Measurements from ENCODE around the gene ABHD15. TPM values are rescaled to one million over a fixed set of nuclear protein-coding genes. Genes with fewer than 3 reads are reported as not detected.

The ABHD15 gene
- total RNA-seq, 1 experiment from 2014 or later: 9.0 TPM

DNA sequence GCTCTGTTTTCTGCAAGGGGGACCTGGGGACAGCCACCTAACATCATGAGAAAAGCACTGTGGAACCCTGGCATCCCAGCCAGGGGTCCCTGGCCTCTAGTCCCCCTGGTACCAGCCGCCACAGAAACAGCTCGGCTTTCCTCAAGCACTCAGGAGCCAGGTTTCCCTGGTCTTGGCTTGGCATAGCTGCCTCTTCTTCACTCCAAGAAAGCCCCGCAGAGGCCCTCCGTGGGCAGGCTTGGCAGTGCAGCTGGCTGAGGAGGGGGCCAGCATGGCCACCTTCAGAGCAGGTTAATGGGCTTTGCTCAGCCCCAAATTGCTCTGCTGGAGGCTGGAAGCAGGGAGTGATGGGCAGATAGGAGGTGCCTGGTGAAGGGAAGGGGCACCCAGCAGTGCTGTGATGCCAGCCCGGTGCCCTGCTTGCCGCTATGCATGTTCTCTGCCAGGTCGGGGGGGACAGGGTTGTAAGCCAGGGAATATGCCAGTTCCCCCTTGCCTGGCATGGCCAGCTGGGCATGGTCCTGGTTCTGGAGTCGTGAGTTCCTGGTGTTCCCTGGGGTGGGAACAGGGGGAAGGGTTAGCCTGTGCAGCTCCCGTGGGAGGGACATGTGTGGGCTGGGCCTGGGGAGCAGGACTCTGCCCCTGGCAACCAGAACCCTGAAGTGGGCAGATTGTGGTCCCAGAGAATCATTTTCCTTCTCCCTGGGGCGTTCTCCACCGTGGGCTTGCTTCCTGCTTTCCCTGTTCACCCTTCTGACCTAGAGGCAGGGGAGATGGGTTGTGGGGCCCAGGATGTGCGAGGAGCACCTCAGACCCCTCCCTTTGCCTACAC is 29.3 kb upstream of the ABHD15 start:
- Histone ChIP-seq H3K4me1 (ENCODE audit: low read length) (peaks cover 48% of the 10 kb centered on the region), H3K79me2 (ENCODE audit: low read length) (peaks cover 5% of the 10 kb centered on the region; the same call in 1 of the 2 replicates), H2AFZ (ENCODE audit: low read length) (no peak overlapping the region), H3K9me3 (ENCODE audit: low read length) (no peaks in the 10 kb centered on the region), H3K9me2 (replicated peaks; ENCODE audit: insufficient read depth, low read length) (no peaks in the 10 kb centered on the region), H3K27me3 (ENCODE audit: low read length) (no peaks in the 10 kb centered on the region), H3K36me3 (ENCODE audit: insufficient read depth, low read length) (no peaks in the 10 kb centered on the region), H4K20me1 (ENCODE audit: insufficient read depth, low read depth, low read length) (peaks cover 50% of the 10 kb centered on the region), H3K4me3 (ENCODE audit: low read length) (no peak overlapping the region), H3K9ac (ENCODE audit: low read length) (no peak overlapping the region), H3K27ac (ENCODE audit: low read length) (no peak overlapping the region), H3K4me2 (ENCODE audit: low read depth, low read length, poor library complexity, severe bottlenecking) (no peak overlapping the region)
- DNase-seq: no peak

DNA sequence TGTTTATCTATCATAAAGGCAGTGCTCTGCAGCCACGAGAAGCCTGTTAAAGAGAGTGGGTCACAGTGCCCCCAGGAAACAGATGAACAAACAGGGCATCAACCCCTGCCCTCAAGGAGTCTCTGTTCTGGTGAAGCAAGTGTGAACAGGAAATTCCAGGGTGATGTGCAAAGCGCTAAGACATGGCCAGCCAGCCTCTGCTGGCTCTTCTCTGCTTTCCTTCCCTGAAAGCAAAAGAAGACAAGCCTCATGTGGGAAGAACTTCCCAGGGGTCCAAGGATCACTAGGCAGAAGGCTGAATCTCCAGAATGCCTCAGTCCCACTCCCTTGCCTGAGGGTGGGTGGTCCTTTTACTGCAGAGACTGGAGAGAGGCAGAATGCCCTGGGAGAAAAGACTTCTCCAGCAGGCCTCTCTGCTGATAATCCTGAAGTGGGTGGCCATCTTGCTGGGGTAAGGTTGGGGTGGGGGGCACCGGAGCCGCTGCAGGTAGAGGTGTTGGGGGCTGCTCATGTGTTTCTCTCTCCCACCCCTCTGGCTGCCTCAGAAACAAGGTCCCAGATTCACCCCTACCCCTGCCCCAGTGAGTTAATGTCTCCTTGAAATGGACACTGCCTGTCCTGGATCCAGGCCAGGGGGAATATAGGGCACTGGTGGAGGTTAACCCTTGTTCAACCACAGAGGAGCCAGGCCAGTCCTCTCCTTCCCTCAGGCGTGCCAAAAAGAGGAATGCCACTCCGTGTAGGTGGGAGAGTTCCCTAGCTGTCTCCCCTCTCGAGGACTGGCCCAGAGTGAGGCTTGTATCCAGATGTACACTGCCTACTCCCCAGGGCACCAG is 28.5 kb upstream of the ABHD15 start:
- Histone ChIP-seq H4K20me1 (ENCODE audit: insufficient read depth, low read depth, low read length) (peaks cover 48% of the 10 kb centered on the region), H3K27me3 (ENCODE audit: low read length) (no peaks in the 10 kb centered on the region), H3K4me1 (ENCODE audit: low read length) (peaks cover 50% of the 10 kb centered on the region), H3K9me2 (replicated peaks; ENCODE audit: insufficient read depth, low read length) (no peaks in the 10 kb centered on the region), H3K4me2 (ENCODE audit: low read depth, low read length, poor library complexity, severe bottlenecking) (no peak overlapping the region), H2AFZ (ENCODE audit: low read length) (no peak overlapping the region), H3K79me2 (ENCODE audit: low read length) (peaks cover 5% of the 10 kb centered on the region; the same call in 1 of the 2 replicates), H3K9me3 (ENCODE audit: low read length) (no peaks in the 10 kb centered on the region), H3K9ac (ENCODE audit: low read length) (no peak overlapping the region), H3K27ac (ENCODE audit: low read length) (no peak overlapping the region), H3K4me3 (ENCODE audit: low read length) (no peak overlapping the region), H3K36me3 (ENCODE audit: insufficient read depth, low read length) (no peaks in the 10 kb centered on the region)
- DNase-seq: no peak

DNA sequence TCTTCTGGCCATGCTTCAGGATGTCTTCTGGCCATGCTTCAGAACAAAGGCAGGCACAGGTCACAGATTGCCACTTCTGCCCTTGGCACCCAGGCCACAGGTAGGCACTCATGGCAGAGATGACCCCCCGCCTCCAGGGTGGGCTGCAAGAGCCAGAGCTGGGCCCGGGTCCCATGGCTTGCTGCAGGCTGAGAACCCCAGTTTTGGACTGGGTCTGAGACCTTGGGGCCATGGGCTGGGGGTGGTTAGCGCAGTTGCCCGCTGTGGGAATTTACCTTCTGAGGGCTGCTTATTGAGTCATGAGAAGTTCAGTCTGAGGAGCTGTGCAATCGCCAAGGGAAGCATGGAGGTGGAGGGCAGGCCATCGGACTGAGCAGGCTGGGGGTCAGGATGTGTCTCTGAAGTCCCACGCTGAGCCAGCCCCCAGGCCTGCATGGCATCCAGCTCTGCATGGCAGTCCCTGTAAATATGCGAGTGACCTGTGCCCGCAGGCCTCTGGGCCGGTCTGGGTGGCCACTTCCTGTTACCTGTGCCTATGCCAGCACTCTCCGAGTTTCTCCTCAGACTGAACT is 27.8 kb upstream of the ABHD15 start:
- H3K27me3 ChIP-seq (ENCODE audit: low read length): no peaks in the 10 kb centered on the region
- DNase-seq: no peak
- H3K9me2 ChIP-seq (replicated peaks; ENCODE audit: insufficient read depth, low read length): no peaks in the 10 kb centered on the region
- peaks cover 55% of the 10 kb centered on the region for H3K4me1 ChIP-seq (ENCODE audit: low read length)
- H3K79me2 ChIP-seq (ENCODE audit: low read length): peaks cover 5% of the 10 kb centered on the region; the same call in 1 of the 2 replicates
- H3K4me3 ChIP-seq (ENCODE audit: low read length): peak overlapping the region; percentile 83
- H3K27ac ChIP-seq (ENCODE audit: low read length): no peak overlapping the region
- H4K20me1 ChIP-seq (ENCODE audit: insufficient read depth, low read depth, low read length): peaks cover 44% of the 10 kb centered on the region
- no peaks in the 10 kb centered on the region for H3K9me3 ChIP-seq (ENCODE audit: low read length)
- no peaks in the 10 kb centered on the region for H3K36me3 ChIP-seq (ENCODE audit: insufficient read depth, low read length)
- H3K4me2 ChIP-seq (ENCODE audit: low read depth, low read length, poor library complexity, severe bottlenecking): peak overlapping the region; percentile 94
- no peak overlapping the region for H2AFZ ChIP-seq (ENCODE audit: low read length)
- H3K9ac ChIP-seq (ENCODE audit: low read length): peak overlapping the region; percentile 76

GRCh38 chr17:29593591-29594518 is 27.0 kb upstream of the ABHD15 start:
- Histone ChIP-seq H3K9me3 (ENCODE audit: low read length) (no peaks in the 10 kb centered on the region), H3K9ac (ENCODE audit: low read length) (peak overlapping the region; percentile 76), H3K79me2 (ENCODE audit: low read length) (peaks cover 7% of the 10 kb centered on the region), H3K27ac (ENCODE audit: low read length) (no peak overlapping the region), H3K27me3 (ENCODE audit: low read length) (no peaks in the 10 kb centered on the region), H3K4me1 (ENCODE audit: low read length) (peaks cover 52% of the 10 kb centered on the region), H3K4me3 (ENCODE audit: low read length) (peak overlapping the region; percentile 83), H2AFZ (ENCODE audit: low read length) (peak overlapping the region; percentile 73; the same call in 1 of the 2 replicates), H3K36me3 (ENCODE audit: insufficient read depth, low read length) (no peaks in the 10 kb centered on the region), H4K20me1 (ENCODE audit: insufficient read depth, low read depth, low read length) (peaks cover 37% of the 10 kb centered on the region), H3K4me2 (ENCODE audit: low read depth, low read length, poor library complexity, severe bottlenecking) (peak overlapping the region; percentile 94), H3K9me2 (replicated peaks; ENCODE audit: insufficient read depth, low read length) (no peaks in the 10 kb centered on the region)
- peak; percentile 78 for DNase-seq

DNA sequence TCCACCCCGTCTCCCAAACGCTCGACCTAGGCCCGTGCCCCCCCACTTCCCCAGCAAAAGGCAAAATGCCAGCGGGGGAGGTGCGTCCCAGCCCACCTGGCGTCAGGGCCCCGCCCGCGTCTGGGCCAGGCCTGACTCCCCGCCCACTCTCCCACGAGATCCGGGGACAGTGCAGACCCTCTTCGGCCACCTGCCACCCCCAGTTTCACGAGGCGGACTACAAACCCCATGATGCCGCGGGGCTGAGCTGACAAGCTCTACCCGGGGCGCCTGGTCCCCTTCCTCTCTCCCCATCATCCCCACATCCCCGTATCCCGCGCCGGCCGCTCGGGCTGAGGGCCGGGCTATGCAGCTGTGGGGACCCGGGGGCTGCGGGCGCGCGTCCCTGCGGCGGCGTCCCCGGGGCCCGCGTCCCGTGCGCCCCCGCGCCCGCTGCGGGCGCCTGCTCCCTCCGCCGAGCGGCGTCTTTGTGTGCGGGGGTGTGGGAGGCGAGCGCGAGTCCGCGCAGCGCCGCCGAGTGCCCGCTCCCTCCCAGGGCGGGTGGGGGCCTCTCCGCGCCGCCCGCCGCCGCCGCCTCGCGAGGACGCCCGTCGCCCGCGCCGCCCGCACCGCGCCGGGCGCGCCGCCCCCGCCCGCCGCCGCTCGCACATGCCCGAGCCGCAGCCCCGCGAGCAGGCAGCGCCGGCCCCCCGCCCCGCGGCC is 26.2 kb upstream of the ABHD15 start, which contains the start of gene ANKRD13B:
Gene ANKRD13B, plus strand, starts transcription at position 283 of the 702 bp plus-strand sequence. CDS start 490 bp downstream, outside the sequence.
- Histone ChIP-seq H3K9me2 (replicated peaks; ENCODE audit: insufficient read depth, low read length) (no peaks in the 10 kb centered on the region), H4K20me1 (ENCODE audit: insufficient read depth, low read depth, low read length) (peaks cover 44% of the 10 kb centered on the region), H3K36me3 (ENCODE audit: insufficient read depth, low read length) (no peaks in the 10 kb centered on the region), H3K9me3 (ENCODE audit: low read length) (no peaks in the 10 kb centered on the region), H3K27me3 (ENCODE audit: low read length) (no peaks in the 10 kb centered on the region), H3K79me2 (ENCODE audit: low read length) (peaks cover 15% of the 10 kb centered on the region), H3K4me3 (ENCODE audit: low read length) (peak within 1 kb of the TSS; percentile 94), H3K4me1 (ENCODE audit: low read length) (peaks cover 48% of the 10 kb centered on the region), H2AFZ (ENCODE audit: low read length) (peak within 1 kb of the TSS; percentile 73; the same call in 1 of the 2 replicates), H3K27ac (ENCODE audit: low read length) (peak within 1 kb of the TSS; percentile 15), H3K9ac (ENCODE audit: low read length) (peak within 1 kb of the TSS; percentile 76), H3K4me2 (ENCODE audit: low read depth, low read length, poor library complexity, severe bottlenecking) (peak within 1 kb of the TSS; percentile 97)
- peak; percentile 84 for DNase-seq

DNA sequence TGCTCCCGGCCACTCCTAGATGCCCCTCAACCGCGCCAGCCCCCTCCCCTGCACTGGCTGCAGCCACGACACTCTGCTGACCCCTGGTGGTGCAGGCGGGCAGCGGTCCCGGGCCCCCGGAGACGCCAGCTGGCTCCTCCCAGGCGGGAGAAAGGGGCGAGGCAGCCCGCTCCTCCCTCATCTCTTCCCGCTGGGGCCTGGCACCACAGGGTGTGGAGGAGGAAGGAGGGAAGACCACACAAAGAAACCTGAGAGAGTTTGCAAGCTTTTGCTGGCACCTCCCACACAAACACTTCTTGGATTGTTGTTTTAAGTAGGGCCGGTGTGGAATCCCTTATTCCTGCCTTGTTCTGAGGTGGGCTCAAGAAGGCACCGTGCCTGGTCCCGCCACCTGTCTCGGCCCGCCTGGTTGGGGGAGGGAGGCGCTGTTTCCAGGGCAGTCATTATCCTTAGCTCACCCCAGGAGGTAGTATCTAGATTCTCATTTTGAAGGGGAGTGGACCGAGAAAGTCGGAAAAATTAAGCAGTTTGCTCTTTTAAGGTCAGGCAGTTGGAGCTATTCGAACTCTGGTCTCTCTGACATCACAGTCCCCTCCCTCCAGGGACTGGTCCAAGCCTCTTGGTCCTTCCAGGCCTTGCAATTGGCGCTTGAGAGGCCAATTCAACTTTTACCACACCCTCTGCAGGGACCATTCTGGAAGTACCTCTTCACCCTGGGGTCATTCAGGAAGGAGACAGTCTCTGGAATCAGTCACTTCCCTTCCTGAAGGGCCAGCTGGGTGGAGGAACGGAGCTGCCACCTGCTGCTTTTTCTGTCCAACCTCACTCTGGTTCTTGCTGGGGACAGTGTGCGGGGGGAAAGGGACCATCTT is 25.1 kb upstream of the ABHD15 start:
- H3K9me2 ChIP-seq (replicated peaks; ENCODE audit: insufficient read depth, low read length): no peaks in the 10 kb centered on the region
- no peaks in the 10 kb centered on the region for H3K9me3 ChIP-seq (ENCODE audit: low read length)
- peak overlapping the region; percentile 93 for H2AFZ ChIP-seq (ENCODE audit: low read length)
- H3K79me2 ChIP-seq (ENCODE audit: low read length): peaks cover 26% of the 10 kb centered on the region
- DNase-seq: peak; percentile 92
- peak overlapping the region; percentile 97 for H3K4me2 ChIP-seq (ENCODE audit: low read depth, low read length, poor library complexity, severe bottlenecking)
- H4K20me1 ChIP-seq (ENCODE audit: insufficient read depth, low read depth, low read length): peaks cover 38% of the 10 kb centered on the region
- no peaks in the 10 kb centered on the region for H3K36me3 ChIP-seq (ENCODE audit: insufficient read depth, low read length)
- H3K9ac ChIP-seq (ENCODE audit: low read length): peak overlapping the region; percentile 97
- no peaks in the 10 kb centered on the region for H3K27me3 ChIP-seq (ENCODE audit: low read length)
- peaks cover 59% of the 10 kb centered on the region for H3K4me1 ChIP-seq (ENCODE audit: low read length)
- H3K27ac ChIP-seq (ENCODE audit: low read length): peak overlapping the region; percentile 89
- H3K4me3 ChIP-seq (ENCODE audit: low read length): peak overlapping the region; percentile 94

Measured in Karpas-422 (cell line).